ENCODE results near the gene PTPRE. TPM values are rescaled to one million over a fixed set of nuclear protein-coding genes. Genes with fewer than 3 reads are reported as not detected.
A peak's percentile ranks its signal among the peaks of the same experiment; 100 is the strongest.

PTPRE gene
- total RNA-seq, 4 donors from 2014 or later, result 9.8 to 24.9 (median 22.7) TPM

- no peaks in the 10 kb centered on the region for H3K36me3 ChIP-seq
- H3K4me3 ChIP-seq, result no peak overlapping the region
- TF ChIP-seq POLR2A (IDR thresholded peaks at IDR 0.05) (no peak), CTCF (IDR thresholded peaks at IDR 0.05) (no peak)
- no peak for DNase-seq
- no peaks in the 10 kb centered on the region for H3K27me3 ChIP-seq
- 86 to 95% methylated on average over 5 of the region's 5 CpGs for WGBS, 2 donors
- no peaks in the 10 kb centered on the region for H3K9me3 ChIP-seq
- H3K27ac ChIP-seq, result no peak overlapping the region
- intact Hi-C loops (cut with DNase I), result no loop called here
- peaks cover 0 to 7% (median 0%) of the 10 kb centered on the region in 3 donors for H3K4me1 ChIP-seq
Observed at GRCh38 chr10:127966875-127967274, 60.0 kb downstream of the PTPRE start.

- WGBS, 2 donors, result 48 to 57% methylated on average over 1 to 2 of the region's 3 CpGs
- Histone ChIP-seq H3K27ac (peak overlapping the region in 1 of 4 donors; percentile 36), H3K4me3 (no peak overlapping the region), H3K27me3 (no peaks in the 10 kb centered on the region), H3K4me1 (peaks cover 0 to 7% (median 0%) of the 10 kb centered on the region in 3 donors), H3K9me3 (no peaks in the 10 kb centered on the region), H3K36me3 (no peaks in the 10 kb centered on the region)
- no peak for TF ChIP-seq CTCF (IDR thresholded peaks at IDR 0.05)
- no peak for TF ChIP-seq POLR2A (IDR thresholded peaks at IDR 0.05)
- intact Hi-C loops (cut with DNase I), result no loop called here
- DNase-seq, result no peak
Observed at GRCh38 chr10:127968027-127968441, 61.1 kb downstream of the PTPRE start.

GRCh38 chr10:127968659-127969058, 61.8 kb downstream of the PTPRE start:
- Histone ChIP-seq H3K27me3 (no peaks in the 10 kb centered on the region), H3K36me3 (no peaks in the 10 kb centered on the region), H3K9me3 (no peaks in the 10 kb centered on the region), H3K4me1 (peaks cover 0 to 7% (median 0%) of the 10 kb centered on the region in 3 donors), H3K27ac (peak overlapping the region in 1 of 4 donors; percentile 36), H3K4me3 (no peak overlapping the region)
- DNase-seq, result no peak
- intact Hi-C loops (cut with DNase I), result no loop called here
- TF ChIP-seq CTCF (IDR thresholded peaks at IDR 0.05), result no peak
- TF ChIP-seq POLR2A (IDR thresholded peaks at IDR 0.05), result no peak
- 57 to 60% methylated on average over 1 of the region's 1 CpG for WGBS, 2 donors

GRCh38 chr10:127971101-127971946, 64.4 kb downstream of the PTPRE start:
- no peaks in the 10 kb centered on the region for H3K27me3 ChIP-seq
- 76 to 82% methylated on average over 10 of the region's 24 CpGs for WGBS, 2 donors
- no peaks in the 10 kb centered on the region for H3K36me3 ChIP-seq
- peaks cover 0 to 16% (median 0%) of the 10 kb centered on the region in 3 donors for H3K4me1 ChIP-seq
- DNase-seq, result no peak
- intact Hi-C loops (cut with DNase I), result no loop called here
- TF ChIP-seq POLR2A (IDR thresholded peaks at IDR 0.05) (no peak), CTCF (IDR thresholded peaks at IDR 0.05) (no peak)
- no peak overlapping the region for H3K27ac ChIP-seq
- no peak overlapping the region for H3K4me3 ChIP-seq
- no peaks in the 10 kb centered on the region for H3K9me3 ChIP-seq

- intact Hi-C loops (cut with DNase I), result no loop called here
- Histone ChIP-seq H3K4me3 (no peak overlapping the region), H3K4me1 (peaks cover 0 to 23% (median 0%) of the 10 kb centered on the region in 3 donors), H3K27ac (no peak overlapping the region), H3K27me3 (no peaks in the 10 kb centered on the region), H3K9me3 (no peaks in the 10 kb centered on the region), H3K36me3 (no peaks in the 10 kb centered on the region)
- WGBS, 2 donors, result 74 to 76% methylated on average over 10 to 12 of the region's 12 CpGs
- no peak for DNase-seq
- TF ChIP-seq CTCF (IDR thresholded peaks at IDR 0.05), result no peak
- TF ChIP-seq POLR2A (IDR thresholded peaks at IDR 0.05), result no peak
Observed at GRCh38 chr10:127971963-127972615, 65.2 kb downstream of the PTPRE start.
